ENCODE measurements around the gene ACSF2. TPM values are rescaled to one million over a fixed set of nuclear protein-coding genes. Genes with fewer than 3 reads are reported as not detected.

ACSF2 gene
- total RNA-seq, 1 donor from 2014 or later: 15.5 TPM

Other genes with a start within 250 kb of the ACSF2 start
- gene COL1A1, start 224.6 kb upstream of the ACSF2 start, total RNA-seq: 4.2 and 12.6 TPM in 2 replicates
- 0.17 and 0.19 TPM in 2 replicates for gene TMEM92, start 151.8 kb upstream of the ACSF2 start, total RNA-seq
- 26.5 and 31.8 TPM in 2 replicates for gene XYLT2, start 80.1 kb upstream of the ACSF2 start, total RNA-seq
- 35.4 and 70.3 TPM in 2 replicates for gene MRPL27, start 53.0 kb upstream of the ACSF2 start, total RNA-seq
- gene EME1, start 53.0 kb upstream of the ACSF2 start, total RNA-seq: 1.0 and 4.6 TPM in 2 replicates
- gene LRRC59, start 28.7 kb upstream of the ACSF2 start, total RNA-seq: 118 and 227 TPM in 2 replicates
- gene CHAD, start 42.7 kb downstream of the ACSF2 start, total RNA-seq: not detected in 2 replicates
- 15.9 and 18.2 TPM in 2 replicates for gene RSAD1, start 52.6 kb downstream of the ACSF2 start, total RNA-seq
- gene MYCBPAP, start 82.2 kb downstream of the ACSF2 start, total RNA-seq: 0.34 and 0.42 TPM in 2 replicates
- gene EPN3, start 106.5 kb downstream of the ACSF2 start, total RNA-seq: under 0.01 TPM in 1 of 2 replicates, not detected in the other
- 36.8 and 43.6 TPM in 2 replicates for gene SPATA20, start 121.0 kb downstream of the ACSF2 start, total RNA-seq
- not detected in 2 replicates for gene CACNA1G, start 134.5 kb downstream of the ACSF2 start, total RNA-seq
- gene ABCC3, start 208.7 kb downstream of the ACSF2 start, total RNA-seq: 1.3 and 2.7 TPM in 2 replicates

Data from dermis blood vessel endothelial cell (primary cell).